HEK293T (cell line): ENCODE data around the gene ZSCAN22.
"Not testable (repeated sequence)": the region's sequence is repeated elsewhere in the genome, so short reads cannot be mapped to it uniquely, and the experiment has no call there.

Experiments used
- CTCF ChIA-PET: fragments of 350-600 bp; formaldehyde crosslinking; extraction: SDS; loops from one replicate; lab custom pipeline; 2021; ENCODE audit warnings: antibody characterized with exemption, inconsistent platforms; lab: Yijun Ruan, JAX
- POLR2A ChIA-PET: fragments of 350-600 bp; formaldehyde crosslinking; extraction: SDS; loops from one replicate; lab custom pipeline; 2020; ENCODE audit warnings: antibody characterized with exemption, inconsistent platforms; lab: Yijun Ruan, JAX
- DNase-seq: peaks from one replicate; pipeline ENCODE4 v3.0.0; 2012; ENCODE audit warnings: mixed read lengths; ENCODE audit errors: extremely low spot score
- ARNT ChIP-seq: fragments of 450-650 bp; IDR thresholded peaks from 2 replicates; pipeline ENCODE4 v1.6.1; 2017; ENCODE audit warnings: mild to moderate bottlenecking
- BHLHE40 ChIP-seq: fragments of 450-650 bp; IDR thresholded peaks from 2 replicates; pipeline ENCODE4 v1.6.1; 2016; ENCODE audit warnings: mild to moderate bottlenecking, moderate library complexity, borderline replicate concordance
- CTBP1 ChIP-seq: fragments of 450-650 bp; IDR thresholded peaks from 2 replicates; pipeline ENCODE4 v1.6.1; 2016; ENCODE audit warnings: borderline replicate concordance
- ELF4 ChIP-seq: fragments of 450-650 bp; IDR thresholded peaks from 2 replicates; pipeline ENCODE4 v1.6.1; 2017; ENCODE audit warnings: antibody characterized with exemption
- FOXA1 ChIP-seq: fragments of 450-650 bp; IDR thresholded peaks from 2 replicates; pipeline ENCODE4 v1.6.1; 2016; ENCODE audit warnings: mild to moderate bottlenecking
- FOXK2 ChIP-seq: fragments of 450-650 bp; IDR thresholded peaks from 2 replicates; pipeline ENCODE4 v1.6.1; 2016; ENCODE audit warnings: mild to moderate bottlenecking
- FOXM1 ChIP-seq: fragments of 450-650 bp; IDR thresholded peaks from 2 replicates; pipeline ENCODE4 v1.6.1; 2017; ENCODE audit warnings: mild to moderate bottlenecking, borderline replicate concordance
- HDGF ChIP-seq: fragments of 450-650 bp; IDR thresholded peaks from 2 replicates; pipeline ENCODE4 v1.6.1; 2017; ENCODE audit warnings: antibody characterized with exemption, borderline replicate concordance
- L3MBTL2 ChIP-seq: fragments of 450-650 bp; conservative IDR thresholded peaks from 2 replicates; pipeline ENCODE4 v1.6.1; 2016; ENCODE audit warnings: mild to moderate bottlenecking
- LEF1 ChIP-seq: fragments of 450-650 bp; IDR thresholded peaks from 2 replicates; pipeline ENCODE4 v1.6.1; 2017; ENCODE audit warnings: mild to moderate bottlenecking, borderline replicate concordance
- NFRKB ChIP-seq: fragments of 450-650 bp; IDR thresholded peaks from 2 replicates; pipeline ENCODE4 v1.6.1; 2016; ENCODE audit warnings: mild to moderate bottlenecking, moderate library complexity
- PKNOX1 ChIP-seq: fragments of 450-650 bp; IDR thresholded peaks from 2 replicates; pipeline ENCODE4 v1.6.1; 2016
- SP1 ChIP-seq: fragments of 450-650 bp; IDR thresholded peaks from 2 replicates; pipeline ENCODE4 v1.6.1; 2017
- SUZ12 ChIP-seq: fragments of 450-650 bp; IDR thresholded peaks from 2 replicates; pipeline ENCODE4 v1.6.1; 2016; ENCODE audit warnings: mild to moderate bottlenecking
- TARDBP ChIP-seq: fragments of 450-650 bp; IDR thresholded peaks from 2 replicates; pipeline ENCODE4 v1.6.1; 2016
- ZNF384 ChIP-seq: fragments of 450-650 bp; IDR thresholded peaks from 2 replicates; pipeline ENCODE4 v1.6.1; 2016

The ZSCAN22 gene

GRCh38 chr19:58336820-58337219, 10.0 kb downstream of the ZSCAN22 start:
- ChIA-PET POLR2A (no interaction called here), CTCF (no interaction called here)
- no peak for TF ChIP-seq LEF1
- TF ChIP-seq ARNT = no peak
- no peak for TF ChIP-seq CTBP1
- TF ChIP-seq FOXM1 = no peak
- no peak for TF ChIP-seq HDGF
- no peak for TF ChIP-seq NFRKB
- no peak for DNase-seq

GRCh38 chr19:58338336-58338735, 11.5 kb downstream of the ZSCAN22 start:
- POLR2A ChIA-PET = interaction anchor here (1.3 kb wide), 1 partner anchor 10 kb away, joined by 4 read pairs; no protein-coding TSS in a partner anchor
- TF ChIP-seq ELF4 (no peak), LEF1 (no peak), SUZ12 (no peak), HDGF (no peak), SP1 (no peak)
- CTCF ChIA-PET = no interaction called here
- DNase-seq = no peak

DNA sequence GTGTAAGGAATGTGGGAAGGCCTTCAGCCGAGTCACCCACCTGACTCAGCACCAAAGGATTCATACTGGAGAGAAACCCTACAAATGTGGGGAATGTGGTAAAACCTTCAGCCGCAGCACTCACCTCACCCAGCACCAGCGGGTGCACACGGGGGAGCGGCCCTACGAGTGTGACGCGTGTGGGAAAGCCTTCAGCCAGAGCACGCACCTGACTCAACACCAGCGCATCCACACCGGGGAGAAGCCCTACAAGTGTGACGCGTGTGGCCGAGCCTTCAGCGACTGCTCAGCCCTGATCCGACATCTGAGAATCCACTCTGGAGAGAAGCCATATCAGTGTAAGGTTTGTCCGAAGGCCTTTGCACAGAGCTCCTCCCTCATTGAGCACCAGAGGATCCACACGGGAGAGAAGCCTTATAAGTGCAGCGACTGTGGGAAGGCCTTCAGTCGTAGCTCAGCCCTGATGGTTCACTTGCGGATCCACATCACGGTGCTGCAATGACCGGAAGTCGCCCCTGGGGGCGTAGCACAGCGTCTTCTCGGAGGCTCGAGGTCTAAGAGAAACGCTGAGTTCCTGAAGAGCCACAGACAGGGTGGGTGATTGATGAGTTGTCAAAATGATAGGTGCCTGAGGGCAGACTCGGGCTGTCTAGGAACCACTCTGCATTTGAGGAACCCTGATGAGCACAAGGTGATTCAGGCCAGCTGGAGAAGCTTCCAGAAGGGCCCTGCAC, 12.2 kb downstream of the ZSCAN22 start:
- ChIA-PET CTCF (no interaction called here), POLR2A (interaction anchor here (1.3 kb wide), 1 partner anchor 9 kb away, joined by 4 read pairs; no protein-coding TSS in a partner anchor)
- no peak for TF ChIP-seq CTBP1
- no peak for TF ChIP-seq SP1
- TF ChIP-seq PKNOX1 = peak; percentile 62
- peak; percentile 26 for DNase-seq

GRCh38 chr19:58345558-58345957, 18.8 kb downstream of the ZSCAN22 start:
- ChIA-PET POLR2A (interaction anchor here (0.8 to 4.4 kb wide), 2 partner anchors 17 to 18 kb away, joined by 3 to 30 read pairs; partner anchors contain the start of gene ZNF497), CTCF (no interaction called here)
- no peak for DNase-seq
- TF ChIP-seq SP1 (no peak), ZNF384 (no peak), LEF1 (no peak), FOXA1 (no peak), SUZ12 (no peak), PKNOX1 (no peak), HDGF (no peak), CTBP1 (no peak), ARNT (no peak), FOXK2 (no peak), FOXM1 (no peak), L3MBTL2 (no peak), NFRKB (no peak), BHLHE40 (no peak), TARDBP (no peak)

- CTCF ChIA-PET = no interaction called here
- peak; percentile 97 for DNase-seq
- TF ChIP-seq CTBP1 = no peak
- TF ChIP-seq SUZ12 = no peak
- no peak for TF ChIP-seq BHLHE40
- TF ChIP-seq L3MBTL2 = peak; percentile 83
- TF ChIP-seq TARDBP = no peak
- no peak for TF ChIP-seq FOXA1
- no peak for TF ChIP-seq ARNT
- TF ChIP-seq ZNF384 = no peak
- POLR2A ChIA-PET = interaction anchor here (0.9 to 4.4 kb wide), 6 partner anchors 9 to 172 kb away, joined by 3 to 30 read pairs (median 4); partner anchors contain the start of genes ZBTB45, ZNF497 and ZNF544
Measured at GRCh38 chr19:58346961-58347929, 20.5 kb downstream of the ZSCAN22 start.

- POLR2A ChIA-PET = interaction anchor here (1.1 to 4.4 kb wide), 4 partner anchors 9 to 172 kb away, joined by 4 to 30 read pairs (median 4); partner anchors contain the start of genes ZBTB45 and ZNF497
- DNase-seq, CTCF ChIA-PET: not testable (repeated sequence)
Measured at GRCh38 chr19:58348080-58348479, 21.3 kb downstream of the ZSCAN22 start.

GRCh38 chr19:58349590-58349989, 22.8 kb downstream of the ZSCAN22 start:
- CTCF ChIA-PET = no interaction called here
- TF ChIP-seq NFRKB (no peak), SUZ12 (no peak), ARNT (no peak), FOXK2 (no peak), LEF1 (no peak), TARDBP (no peak), PKNOX1 (no peak), ELF4 (no peak), FOXA1 (no peak), ZNF384 (no peak), BHLHE40 (no peak), FOXM1 (no peak), L3MBTL2 (no peak), CTBP1 (no peak), SP1 (no peak), HDGF (no peak)
- POLR2A ChIA-PET = no interaction called here
- no peak for DNase-seq
